Activated T-cell treated with anti-CD3 and anti-CD28 coated beads, Interleukin-2, amount 50 U/mL, for 1 hour (primary cell): ENCODE measurements around the gene PLA2G1B.
"Not testable (repeated sequence)": the region's sequence is repeated elsewhere in the genome, so short reads cannot be mapped to it uniquely, and the experiment has no call there.

Experiments used
- DNase-seq: peaks from one replicate; pipeline ENCODE4 v3.0.0-alpha.2; 2020

Gene PLA2G1B

DNA sequence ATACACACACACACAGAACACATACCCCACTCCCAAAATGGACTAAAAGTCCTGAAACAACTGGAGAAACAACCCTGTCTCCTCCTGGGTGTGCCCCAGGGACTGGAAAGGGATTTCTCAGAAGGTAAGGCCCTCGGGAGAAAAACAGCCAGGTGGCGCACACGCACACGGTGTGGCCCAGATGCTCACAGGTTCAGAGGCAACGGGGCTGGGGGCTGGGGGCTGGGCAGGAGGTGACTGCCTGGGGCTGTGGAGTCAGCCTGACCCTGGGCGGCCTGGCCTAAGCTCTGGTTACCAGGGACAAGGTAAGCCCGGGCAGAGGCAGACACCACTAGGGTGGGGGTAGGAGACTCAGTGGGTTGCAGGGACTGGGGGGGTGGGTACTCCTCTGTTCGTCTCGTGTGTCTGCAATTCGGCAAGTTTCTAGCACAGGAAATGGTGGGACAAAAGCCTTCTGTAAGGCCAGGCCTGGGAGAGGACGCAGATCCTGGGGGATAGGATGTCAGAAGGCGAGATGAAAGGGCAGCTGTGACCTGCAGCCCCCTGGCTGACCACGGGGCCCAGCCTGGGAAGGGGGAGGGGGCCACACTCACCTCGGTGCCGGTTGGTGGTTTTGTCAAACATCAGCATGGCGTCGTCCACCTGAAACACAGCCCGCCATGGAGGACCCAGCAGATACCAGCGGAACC is 31.0 kb upstream of the PLA2G1B start:
- no peak for DNase-seq

DNA sequence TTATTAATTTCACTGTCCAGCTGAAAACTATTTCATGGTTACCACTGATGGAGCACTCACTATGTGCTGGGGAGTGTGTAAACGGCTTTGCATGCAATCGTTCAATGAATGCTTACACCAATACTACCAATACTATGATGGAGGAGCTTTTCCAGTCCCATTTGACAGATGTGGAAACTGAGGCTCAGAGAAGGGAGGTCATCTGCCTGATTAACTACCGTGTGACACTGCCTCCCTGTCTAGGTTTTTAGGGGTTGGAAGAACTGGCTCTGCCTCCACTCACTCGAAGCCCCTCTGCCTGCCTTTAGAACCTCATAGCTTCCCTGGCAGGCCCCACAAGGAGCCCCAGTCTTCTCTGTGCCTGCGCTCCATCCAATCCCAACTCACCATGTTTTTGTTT is 29.5 kb upstream of the PLA2G1B start:
- DNase-seq: no peak

DNA sequence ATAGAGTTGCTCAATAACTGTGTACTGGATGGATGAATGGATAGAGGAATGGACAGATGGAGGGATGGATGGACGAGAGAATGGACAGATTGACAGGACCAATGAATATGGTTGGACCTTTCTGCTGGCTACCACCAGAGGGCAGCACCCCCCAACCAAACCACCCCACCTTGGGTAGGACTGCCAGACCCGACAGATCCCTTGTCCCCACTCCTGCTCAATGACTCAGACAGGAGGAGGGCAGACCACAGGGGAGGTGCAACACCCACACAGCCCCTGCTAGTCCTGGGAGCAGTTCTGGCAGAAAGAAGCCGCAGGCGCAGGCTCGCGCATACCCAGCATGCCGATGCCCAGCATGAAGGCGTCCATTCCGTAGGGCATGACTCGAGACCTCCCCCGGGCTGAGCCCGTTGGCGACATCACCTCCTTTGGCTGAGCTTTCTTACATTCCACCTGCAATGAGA is 29.0 kb upstream of the PLA2G1B start:
- peak; percentile 74 for DNase-seq

DNA sequence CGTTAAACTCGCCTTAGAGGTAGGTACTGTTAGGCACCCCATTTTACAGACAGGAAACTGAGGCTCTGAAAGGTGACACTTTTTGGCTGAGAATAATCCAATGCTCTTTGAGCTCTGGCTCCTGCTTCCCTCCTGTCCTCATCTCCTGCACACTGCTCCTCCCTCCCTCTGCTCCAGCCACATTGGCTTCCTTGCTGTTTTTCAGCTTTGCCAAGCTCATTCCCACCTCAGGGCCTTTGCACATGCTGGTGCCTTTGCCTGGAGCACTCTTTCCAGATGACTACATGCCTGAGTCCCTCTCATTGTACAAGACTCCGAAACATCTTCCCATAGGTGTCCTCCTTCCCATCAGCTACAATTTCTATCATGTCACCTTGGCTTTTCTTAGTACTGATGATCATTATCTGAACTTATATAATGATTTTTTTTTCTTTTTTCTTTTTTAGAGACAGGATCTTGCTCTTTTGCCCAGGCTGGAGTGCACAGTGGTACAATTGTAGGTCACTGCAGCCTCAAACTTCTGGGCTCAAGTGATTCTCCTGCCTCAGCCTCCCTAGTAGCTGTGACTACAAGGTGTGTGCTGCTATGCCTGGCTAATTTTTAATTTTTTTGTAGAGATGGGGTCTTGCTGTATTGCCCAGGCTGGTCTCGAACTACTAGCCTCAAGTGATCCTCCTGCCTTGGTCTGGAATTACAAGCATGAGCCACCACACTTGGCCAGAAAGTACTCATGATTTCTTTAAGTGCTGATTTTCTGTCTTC is 26.2 kb upstream of the PLA2G1B start:
- no peak for DNase-seq

DNA sequence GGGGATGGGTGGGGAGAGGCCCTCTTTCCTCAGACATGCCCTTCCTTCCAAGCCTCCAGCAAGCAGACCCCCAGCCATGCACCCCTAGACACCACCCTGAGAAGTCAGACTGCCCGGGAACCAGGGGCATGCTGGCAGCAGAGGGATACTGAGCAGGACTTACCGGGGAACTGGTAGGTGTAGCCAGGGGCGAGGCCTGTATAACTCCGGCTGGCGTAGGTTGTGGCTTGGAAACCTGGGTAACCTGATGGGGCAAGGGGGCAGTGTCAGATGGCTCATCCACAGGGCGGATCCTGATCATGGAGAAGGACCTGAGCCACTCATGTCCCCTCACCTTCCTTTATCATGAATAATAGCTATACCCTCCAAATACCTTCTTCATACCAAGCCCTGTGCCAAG is 25.6 kb upstream of the PLA2G1B start:
- DNase-seq: no peak

DNA sequence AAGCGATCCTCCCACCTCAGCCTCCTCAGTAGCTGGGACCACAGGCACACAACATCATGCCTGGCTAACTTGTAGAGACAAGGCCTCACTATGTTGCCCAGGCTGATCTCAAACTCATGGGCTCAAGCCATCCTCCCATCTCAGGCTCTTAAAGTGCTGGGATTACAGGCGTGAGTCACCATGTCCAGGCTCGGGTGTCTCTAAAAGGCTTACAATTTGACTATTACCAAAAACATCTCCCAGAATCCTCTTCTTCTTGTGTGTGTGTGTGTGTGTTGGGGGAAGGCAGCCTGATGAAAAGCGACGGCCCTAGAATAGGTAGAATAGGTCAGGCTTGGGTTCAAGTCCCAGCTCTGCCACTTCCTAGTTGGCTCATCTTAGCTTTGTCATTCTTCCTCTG is 24.5 kb upstream of the PLA2G1B start:
- DNase-seq: no peak

DNA sequence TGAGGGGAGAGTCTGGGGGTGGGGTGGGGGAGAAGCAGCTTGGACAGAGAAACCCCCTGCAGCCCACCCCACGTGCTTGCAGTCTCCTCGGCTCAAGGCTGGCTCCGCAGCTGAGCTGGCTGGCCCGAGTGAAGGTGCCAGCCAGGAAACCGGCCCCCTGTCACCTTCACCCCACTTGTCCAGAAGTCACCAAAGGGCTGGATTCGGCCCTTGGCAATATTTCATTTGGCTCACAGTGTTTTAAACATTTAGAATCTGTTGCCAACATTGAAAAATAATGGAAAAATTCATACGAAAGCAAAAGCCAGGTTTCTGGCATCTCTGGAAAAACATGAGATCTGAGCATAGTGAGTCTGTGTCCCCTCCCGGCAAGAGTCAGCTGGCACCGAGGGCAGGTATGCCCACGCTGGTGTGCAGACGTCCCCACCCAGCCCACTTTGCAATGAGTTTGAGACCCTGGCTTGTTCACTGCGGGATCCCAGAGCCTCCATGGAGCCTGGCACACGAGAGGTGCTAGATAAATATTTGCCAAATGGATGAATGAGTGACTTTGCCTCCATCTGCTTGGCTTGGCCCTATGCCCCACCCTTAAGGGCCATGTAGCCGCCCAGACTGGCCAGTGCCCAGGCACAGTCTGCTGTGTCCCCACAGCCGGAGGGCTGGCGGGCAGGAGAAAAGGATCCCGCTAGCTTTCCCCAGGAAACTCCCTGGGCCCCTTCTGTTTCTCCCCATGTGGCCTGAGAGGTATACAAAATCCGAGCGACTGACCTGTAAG is 23.2 kb upstream of the PLA2G1B start:
- DNase-seq: no peak

DNA sequence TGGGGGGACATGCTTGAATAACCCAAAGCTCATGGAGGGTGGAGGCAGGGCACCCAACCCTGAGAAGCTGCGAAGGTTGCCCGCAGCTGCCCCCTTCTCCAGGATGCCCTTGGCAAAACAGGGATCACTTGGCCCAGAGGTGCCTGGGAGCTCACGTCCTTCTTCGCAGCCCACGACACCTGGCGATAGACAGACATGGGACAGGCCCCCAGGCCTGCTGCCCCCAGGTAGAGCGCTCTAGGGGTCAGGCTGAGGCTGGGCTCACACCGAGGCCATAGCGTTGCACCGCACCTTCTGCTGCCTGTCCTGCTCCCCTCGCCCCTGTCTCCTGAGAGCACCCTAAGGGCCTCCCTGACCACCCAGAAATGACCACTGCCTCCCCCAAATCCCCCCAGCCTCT is 20.2 kb upstream of the PLA2G1B start:
- no peak for DNase-seq

DNA sequence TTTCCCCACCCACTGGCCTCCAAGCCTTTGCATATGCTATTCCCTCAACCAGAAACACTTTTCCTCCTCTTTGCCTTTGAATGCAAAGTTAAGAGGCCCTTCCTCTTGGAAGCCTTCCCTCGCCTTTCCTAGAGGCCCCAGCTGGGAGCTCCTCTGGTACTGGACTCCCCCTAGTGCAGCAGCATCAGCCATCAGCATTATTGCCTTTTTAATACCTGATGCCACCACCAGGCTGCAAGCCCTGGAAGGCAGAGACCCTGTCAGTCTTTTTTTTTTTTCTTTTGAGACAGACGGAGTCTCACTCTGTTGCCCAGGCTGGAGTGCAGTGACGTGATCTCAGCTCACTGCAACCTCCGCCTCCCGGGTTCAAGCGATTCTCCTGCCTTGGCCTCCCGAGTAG is 19.1 kb upstream of the PLA2G1B start:
- DNase-seq: no peak

DNA sequence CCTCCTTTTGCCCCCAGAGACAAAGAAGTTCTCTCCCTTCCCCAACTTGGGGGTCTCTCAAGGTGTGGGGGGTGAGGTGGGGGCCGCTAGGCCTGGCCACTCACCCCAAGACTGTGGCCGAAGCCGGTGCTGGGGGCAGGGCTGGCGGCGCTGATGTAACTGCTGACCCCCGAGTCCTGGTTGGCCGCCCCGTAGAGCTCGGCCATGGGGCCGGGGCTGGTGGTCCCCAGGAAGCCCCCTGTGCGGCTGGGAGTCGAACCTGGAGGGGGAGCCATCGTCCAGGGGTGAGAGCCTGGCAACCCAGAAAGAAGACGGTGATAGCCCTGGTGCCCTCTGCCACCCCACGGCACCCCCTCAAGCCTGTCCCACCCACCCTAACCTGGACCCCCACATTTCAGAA is 18.5 kb upstream of the PLA2G1B start:
- DNase-seq: no peak

DNA sequence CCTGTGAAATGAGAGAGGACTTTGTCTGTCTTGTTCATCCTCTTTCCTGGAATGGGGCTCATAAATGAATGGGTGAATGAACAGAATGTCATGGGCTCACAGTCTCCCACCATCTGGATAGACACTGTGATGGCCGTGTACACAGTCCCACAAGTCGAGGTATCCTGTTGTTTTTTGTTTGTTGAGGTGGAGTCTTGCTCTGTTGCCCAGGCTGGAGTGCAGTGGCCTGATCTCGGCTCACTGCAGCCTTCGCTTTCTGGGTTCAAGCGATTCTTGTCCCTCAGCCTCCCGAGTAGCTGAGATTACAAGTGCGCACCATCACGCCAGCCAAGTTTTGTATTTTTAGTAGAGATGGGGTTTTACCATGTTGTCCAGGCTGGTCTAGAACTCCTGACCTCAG is 16.1 kb upstream of the PLA2G1B start:
- no peak for DNase-seq

DNA sequence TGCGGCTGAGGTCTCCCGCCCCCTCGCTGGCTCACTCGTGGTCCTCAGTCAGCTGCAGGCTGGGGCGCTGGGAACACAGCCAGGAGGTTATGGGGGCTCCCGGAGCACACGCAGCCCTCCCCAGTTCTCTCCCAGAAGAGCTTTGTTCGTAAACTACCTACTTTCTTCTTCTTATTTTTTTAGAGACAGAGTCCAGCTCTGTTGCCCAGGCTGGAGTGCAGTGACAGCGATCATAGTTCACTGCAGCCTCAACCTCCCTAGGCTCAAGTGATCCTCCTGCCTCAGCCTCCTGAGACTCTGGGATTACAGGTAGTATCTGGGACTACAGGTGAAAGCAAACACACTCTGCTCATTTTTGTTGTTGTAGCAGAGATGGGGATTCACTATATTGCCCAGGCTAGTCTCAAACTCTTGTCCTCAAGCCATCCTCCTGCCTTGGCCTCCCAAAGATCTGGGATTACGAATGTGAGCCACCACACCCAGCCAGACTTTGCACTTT is 15.5 kb upstream of the PLA2G1B start:
- DNase-seq: no peak

DNA sequence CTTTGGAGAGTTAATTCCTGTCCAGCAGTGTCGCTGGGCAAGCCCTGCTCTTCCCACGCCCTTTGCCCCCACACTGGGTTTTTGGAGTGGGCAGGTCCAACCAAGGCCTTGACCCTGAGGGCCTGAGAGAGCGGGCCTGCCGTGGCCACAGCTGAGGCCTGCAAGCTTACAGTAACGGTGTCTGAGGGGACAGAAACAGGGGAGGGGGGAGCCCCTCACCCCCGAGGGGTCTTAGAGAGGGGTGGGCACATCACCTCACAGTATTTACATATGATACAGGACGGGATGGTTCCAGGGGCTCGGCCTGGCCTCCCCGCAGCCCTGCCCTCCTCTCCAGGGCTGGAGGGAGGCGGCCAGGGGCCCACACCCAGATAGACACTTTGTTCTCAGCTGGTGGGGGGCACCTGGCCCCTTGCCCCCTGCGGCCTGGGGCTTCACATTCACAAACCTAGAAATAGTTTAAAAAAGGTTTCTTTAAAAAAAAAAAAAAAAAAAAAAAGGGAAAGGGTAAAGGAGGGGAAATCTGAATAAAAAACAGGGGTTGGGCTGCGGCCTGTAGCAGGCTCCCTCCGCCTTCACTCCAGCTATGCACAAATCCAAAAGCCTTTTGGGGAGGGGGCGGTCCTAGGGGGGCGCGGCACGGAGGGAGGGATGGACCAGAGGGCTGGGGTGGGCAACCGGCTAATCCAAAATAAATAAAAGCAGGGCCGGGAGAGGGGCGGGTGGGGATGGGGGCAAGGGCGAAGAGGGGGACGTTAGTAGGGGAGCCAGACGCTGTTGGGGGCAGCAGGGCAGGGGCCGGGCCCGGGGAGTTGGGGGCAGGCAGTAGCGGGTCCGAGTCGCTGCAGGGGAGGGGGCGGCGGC is 14.8 kb upstream of the PLA2G1B start:
- DNase-seq: no peak

DNA sequence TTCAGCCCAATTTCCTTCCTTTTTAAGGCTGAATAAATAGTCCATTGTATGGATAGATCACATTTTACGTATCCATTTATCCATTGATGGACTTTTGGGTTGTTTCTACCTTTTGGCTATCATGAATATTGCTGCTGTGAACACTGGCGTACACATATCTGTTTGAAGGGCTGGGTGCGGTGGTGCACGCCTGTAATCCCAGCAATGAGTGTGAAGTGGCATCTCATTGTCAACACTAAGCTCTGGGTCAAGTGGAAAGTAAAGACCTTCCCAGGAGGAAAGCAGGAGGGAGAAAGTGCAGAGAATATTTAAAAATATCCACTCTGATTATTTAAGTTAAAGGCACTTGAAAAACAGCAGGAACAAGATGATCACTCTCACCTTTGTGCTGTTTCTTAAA is 11.7 kb upstream of the PLA2G1B start:
- DNase-seq: no peak

DNA sequence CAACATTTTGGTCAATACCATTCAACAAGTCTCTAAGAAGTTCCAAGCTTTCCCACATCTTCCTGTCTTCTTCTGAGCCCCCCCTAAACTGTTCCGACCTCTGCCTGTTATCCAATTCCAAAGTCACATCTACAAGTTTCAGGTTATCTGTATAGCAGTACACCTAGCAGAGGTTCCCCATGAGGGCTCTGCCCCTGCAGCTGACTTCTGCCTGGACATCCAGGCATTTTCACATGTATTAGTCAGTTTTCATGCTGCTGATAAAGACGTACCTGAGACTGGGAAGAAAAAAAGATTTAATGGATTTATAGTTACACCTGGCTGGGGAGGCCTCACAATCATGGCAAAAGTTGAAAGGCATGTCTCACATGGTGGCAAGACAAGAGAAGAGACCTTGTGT is 10.2 kb upstream of the PLA2G1B start:
- no peak for DNase-seq

DNA sequence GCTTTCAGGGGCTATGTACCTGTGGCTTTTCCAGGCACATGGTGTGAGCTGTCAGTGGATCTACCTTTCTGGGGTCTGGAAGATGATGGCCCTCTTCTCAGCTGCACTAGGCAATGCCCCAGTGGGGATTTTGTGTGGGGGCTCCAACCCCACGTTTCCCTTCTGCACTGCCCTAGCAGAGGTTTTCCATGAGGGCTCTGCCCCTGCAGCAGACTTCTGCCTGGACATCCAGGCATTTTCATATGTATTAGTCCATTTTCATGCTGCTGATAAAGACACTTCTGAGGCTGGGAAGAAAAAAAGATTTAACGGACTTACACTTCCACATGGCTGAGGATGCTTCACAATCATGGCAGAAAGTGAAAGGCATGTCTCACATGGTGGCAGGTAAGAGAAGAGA is 8.8 kb upstream of the PLA2G1B start:
- not testable (repeated sequence) for DNase-seq

DNA sequence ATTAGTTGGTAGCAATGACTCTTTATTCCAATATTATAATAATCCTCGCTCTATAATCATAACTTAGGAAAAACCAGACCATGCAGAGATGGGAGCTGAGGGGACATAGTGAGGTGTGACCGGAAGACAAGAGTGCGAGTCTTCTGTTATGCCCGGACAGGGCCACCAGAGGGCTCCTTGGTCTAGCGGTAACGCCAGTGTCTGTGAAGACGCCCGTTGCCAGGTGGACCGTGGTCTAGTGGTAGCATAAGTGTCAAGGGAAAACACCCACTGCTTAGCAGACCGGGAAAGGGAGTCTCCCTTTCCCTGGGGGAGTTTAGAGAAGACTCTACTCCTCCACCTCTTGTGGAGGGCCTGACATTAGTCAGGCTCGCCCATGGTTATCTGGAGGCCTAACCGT is 7.9 kb upstream of the PLA2G1B start:
- DNase-seq: not testable (repeated sequence)

DNA sequence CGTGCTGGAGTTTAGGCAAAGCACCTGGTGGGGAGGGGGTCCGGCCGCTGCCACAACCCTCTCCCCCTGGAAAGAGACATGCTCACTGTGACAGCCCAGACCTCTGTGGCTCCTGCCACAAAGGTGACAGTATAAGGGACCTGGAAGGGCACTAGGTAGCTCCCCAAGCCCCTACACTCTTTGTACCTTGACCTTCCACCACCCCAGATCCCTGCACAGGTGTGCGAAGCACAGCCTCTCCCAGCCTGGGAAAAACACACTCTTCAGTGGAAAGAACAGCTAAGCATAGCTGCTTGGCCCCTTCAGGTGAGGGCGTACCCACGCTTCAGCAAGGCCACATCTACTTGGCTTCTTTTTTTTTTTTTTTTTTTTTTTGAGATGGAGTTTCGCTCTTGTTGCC is 4.9 kb upstream of the PLA2G1B start:
- no peak for DNase-seq

DNA sequence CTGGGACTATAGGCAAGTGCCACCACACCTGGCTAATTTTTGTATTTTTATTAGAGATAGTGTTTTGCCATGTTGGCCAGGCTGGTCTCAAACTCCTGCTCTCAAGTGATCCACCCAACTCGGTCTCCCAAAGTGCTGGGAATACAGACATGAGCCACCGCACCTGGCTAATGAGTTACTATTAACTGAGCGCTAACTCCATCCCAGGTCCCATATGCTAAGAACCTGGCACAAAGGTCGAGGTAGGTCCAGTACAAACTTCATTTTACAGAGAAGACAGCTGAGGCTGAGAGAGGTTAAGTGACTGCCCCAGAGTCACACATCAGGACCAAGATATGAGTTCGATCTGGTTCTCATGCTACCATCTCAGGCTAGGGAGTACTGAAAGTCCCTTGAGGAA is 4.5 kb upstream of the PLA2G1B start:
- DNase-seq: no peak

DNA sequence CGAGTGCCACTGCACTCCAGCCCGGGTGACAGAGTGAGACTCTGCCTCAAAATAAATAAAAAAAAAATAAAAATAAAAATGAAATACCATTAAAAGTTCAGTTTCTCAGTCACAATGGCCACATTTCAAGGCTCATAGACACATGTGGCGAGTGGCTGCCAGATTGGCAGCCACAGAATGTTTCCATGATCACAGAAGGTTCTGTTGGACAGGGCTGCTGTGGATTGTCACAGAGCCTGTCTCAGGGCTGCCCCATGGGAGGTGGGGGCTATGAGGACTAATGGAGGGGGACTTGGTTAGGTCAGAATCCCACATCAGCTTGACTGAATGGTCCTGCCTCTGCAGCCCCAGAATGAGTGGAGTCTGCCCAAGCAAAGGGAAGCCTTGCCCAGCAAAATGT is 3.8 kb upstream of the PLA2G1B start:
- no peak for DNase-seq

DNA sequence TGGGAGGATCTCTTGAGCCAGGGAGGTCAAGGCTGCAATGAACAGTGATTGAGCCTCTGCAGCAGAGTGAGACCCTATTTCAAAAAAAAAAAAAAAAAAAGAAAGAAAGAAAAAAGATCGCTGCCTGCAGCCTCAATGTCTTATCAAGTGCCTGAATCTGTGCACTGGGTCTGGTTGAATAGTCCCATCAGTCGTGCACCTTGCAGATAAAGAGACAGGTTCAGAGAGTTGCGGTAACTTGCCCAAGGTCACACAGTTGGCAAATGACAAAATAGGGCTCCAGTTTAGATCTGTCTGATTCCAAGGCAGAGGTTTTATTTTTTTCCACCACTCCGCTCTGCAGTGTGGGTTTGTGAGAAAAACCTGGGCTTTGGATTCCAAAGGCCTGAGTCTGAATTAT is 649 bp upstream of the PLA2G1B start:
- no peak for DNase-seq

DNA sequence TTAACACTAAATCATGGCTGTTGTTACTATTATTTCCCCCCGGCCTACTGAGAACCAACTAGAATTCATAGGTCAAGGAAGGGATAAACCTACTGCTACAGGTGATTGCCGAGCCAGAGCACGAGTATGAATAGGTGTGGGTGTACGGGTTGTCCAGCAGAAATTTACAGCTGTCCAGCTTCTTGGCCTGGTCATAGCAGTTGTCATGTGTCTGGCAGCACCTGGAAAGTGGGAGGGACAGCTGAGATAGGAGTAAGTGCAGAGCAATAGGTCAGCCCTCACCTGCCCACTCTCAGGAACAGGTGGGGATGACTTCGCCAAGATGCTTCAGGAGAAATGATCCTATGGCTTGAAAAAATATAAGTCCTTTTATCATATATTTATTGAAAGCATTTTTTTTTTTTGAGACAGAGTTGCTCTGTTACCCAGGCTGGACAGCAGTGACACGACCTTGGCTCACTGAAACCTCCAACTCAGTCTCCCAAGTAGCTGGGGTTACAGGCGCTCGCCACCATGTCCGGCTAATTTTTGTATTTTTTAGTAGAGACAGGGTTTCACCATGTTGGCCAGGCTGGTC is 2.6 kb downstream of the PLA2G1B start:
- no peak for DNase-seq
